Endometrial microvascular endothelial cells (primary cell): Measurements from ENCODE around the gene CLDN11. TPM values are rescaled to one million over a fixed set of nuclear protein-coding genes. Genes with fewer than 3 reads are reported as not detected.

ENCODE experiments used
- in situ Hi-C: cut with HindIII; loops from 2 replicates; pipeline ENCODE4 v1.10.0; 2017; ENCODE audit warnings: low sequenced_read_pairs, low pct_unique_long_range_greater_than_20kb; ENCODE audit errors: inconsistent ontology term
- total RNA-seq: library from RNA; depleted of rRNA; stranded (reverse); fragments of >200 nt; gene quantifications from one replicate; pipeline ENCODE4 v1.2.3, GENCODE V29; 2015; ENCODE audit errors: inconsistent ontology term

CLDN11 gene
- total RNA-seq, 1 donor from 2014 or later: 1,053 TPM

GRCh38 chr3:170424879-170425278, 6.2 kb downstream of the CLDN11 start:
- in situ Hi-C loops: no loop called here

GRCh38 chr3:170425491-170426239, 7.0 kb downstream of the CLDN11 start:
- in situ Hi-C loops: no loop called here

- in situ Hi-C loops: no loop called here
These were observed 7.7 kb downstream of the CLDN11 start for GRCh38 chr3:170426240-170426797.

- in situ Hi-C loops: no loop called here
These were observed 9.4 kb downstream of the CLDN11 start for GRCh38 chr3:170428095-170428494.

- in situ Hi-C loops: no loop called here
These were observed 10.4 kb downstream of the CLDN11 start for GRCh38 chr3:170429050-170429449.

GRCh38 chr3:170431054-170431453, 12.4 kb downstream of the CLDN11 start:
- in situ Hi-C loops: no loop called here

GRCh38 chr3:170432416-170432815, 13.7 kb downstream of the CLDN11 start:
- in situ Hi-C loops: no loop called here

GRCh38 chr3:170436697-170437096, 18.0 kb downstream of the CLDN11 start:
- in situ Hi-C loops: no loop called here

GRCh38 chr3:170437176-170437575, 18.5 kb downstream of the CLDN11 start:
- in situ Hi-C loops: no loop called here

GRCh38 chr3:170437696-170438407, 19.2 kb downstream of the CLDN11 start:
- in situ Hi-C loops: no loop called here

GRCh38 chr3:170438836-170439235, 20.2 kb downstream of the CLDN11 start:
- in situ Hi-C loops: no loop called here

GRCh38 chr3:170440344-170440743, 21.7 kb downstream of the CLDN11 start:
- in situ Hi-C loops: no loop called here

GRCh38 chr3:170441412-170441811, 22.7 kb downstream of the CLDN11 start:
- in situ Hi-C loops: no loop called here

- in situ Hi-C loops: no loop called here
These were observed 24.3 kb downstream of the CLDN11 start for GRCh38 chr3:170442947-170443346.

GRCh38 chr3:170443457-170443856, 24.8 kb downstream of the CLDN11 start:
- in situ Hi-C loops: no loop called here

GRCh38 chr3:170448584-170448983, 29.9 kb downstream of the CLDN11 start:
- in situ Hi-C loops: no loop called here

GRCh38 chr3:170450039-170450438, 31.4 kb downstream of the CLDN11 start:
- in situ Hi-C loops: no loop called here

- in situ Hi-C loops: no loop called here
These were observed 35.8 kb downstream of the CLDN11 start for GRCh38 chr3:170454509-170454908.

GRCh38 chr3:170458285-170458684, 39.6 kb downstream of the CLDN11 start:
- in situ Hi-C loops: no loop called here

GRCh38 chr3:170463011-170463410, 44.3 kb downstream of the CLDN11 start:
- in situ Hi-C loops: no loop called here
